GM19240 (cell line): Measurements from ENCODE around the gene CHD2.
"Not testable (repeated sequence)": the region's sequence is repeated elsewhere in the genome, so short reads cannot be mapped to it uniquely, and the experiment has no call there.

Experiments
- DNase-seq: peaks from one replicate; pipeline ENCODE4 v3.0.0; 2011; ENCODE audit warnings: low spot score; ENCODE audit not compliant: insufficient read length

Gene CHD2

DNA sequence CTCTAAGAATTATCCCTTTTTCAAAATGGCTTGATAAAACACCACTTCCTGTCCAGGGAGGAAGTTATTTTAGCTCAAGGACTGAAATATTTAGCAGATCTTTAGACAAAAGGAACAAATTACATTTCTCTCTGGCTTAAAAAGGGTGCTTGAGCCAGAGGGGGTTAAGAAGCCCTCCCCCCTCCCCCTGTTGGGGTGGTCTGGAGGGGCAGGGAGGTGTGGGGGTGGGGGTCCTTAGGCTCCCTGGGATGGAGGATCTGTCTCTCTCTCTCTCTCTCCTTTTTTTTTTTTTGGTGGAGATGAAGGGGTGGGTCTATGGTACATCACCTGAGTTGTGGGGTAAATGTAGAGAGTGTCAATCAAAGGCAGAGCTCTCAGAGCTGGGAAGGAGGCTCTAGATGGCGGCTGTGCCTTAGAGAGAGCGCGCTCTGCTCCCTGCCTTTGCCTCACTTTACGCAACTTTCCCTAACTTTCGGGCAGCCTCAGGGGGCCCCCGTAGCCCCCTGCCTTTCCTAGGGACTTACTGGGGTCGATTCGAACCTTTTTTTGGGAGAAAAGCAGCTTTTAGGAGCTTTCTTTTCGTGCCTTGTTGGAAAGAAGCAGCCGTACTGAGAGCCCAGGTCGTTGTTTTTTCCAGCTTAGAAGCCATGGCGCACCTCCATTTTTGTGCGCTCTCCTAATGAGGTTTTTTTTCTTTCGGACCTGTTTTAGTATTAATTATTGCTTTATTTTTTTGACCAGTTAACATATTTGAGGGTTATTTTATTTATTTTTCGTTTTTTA, at the start of gene CHD2:
Gene CHD2, plus strand, starts transcription at position 377 of the 783 bp plus-strand sequence. CDS start 914 bp downstream, outside the sequence.
- DNase-seq, result peak; percentile 54

DNA sequence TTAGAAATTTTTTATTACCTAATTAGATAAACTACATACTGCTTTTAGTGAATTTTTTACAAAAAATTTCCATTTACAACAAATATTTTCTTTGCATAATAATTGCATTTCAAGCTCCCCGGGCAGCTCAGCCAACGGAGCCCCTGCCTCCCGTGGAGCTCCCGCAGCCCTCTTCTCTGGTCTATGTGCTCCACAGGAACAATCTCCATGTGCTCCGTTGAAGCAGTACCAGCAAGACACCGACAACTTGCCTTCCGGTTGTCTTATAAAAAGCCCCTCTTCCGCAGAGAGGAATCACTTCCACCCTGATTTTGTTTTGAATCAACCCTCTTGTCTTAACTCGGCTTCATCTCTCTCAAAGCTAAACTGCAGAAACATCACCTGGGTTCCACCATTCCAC, 46.9 kb upstream of the CHD2 start:
- DNase-seq, result no peak

- no peak for DNase-seq
Measured at GRCh38 chr15:92861742-92862141, 38.4 kb upstream of the CHD2 start.

- DNase-seq, result no peak
Measured at GRCh38 chr15:92864127-92864814, 35.9 kb upstream of the CHD2 start.

DNA sequence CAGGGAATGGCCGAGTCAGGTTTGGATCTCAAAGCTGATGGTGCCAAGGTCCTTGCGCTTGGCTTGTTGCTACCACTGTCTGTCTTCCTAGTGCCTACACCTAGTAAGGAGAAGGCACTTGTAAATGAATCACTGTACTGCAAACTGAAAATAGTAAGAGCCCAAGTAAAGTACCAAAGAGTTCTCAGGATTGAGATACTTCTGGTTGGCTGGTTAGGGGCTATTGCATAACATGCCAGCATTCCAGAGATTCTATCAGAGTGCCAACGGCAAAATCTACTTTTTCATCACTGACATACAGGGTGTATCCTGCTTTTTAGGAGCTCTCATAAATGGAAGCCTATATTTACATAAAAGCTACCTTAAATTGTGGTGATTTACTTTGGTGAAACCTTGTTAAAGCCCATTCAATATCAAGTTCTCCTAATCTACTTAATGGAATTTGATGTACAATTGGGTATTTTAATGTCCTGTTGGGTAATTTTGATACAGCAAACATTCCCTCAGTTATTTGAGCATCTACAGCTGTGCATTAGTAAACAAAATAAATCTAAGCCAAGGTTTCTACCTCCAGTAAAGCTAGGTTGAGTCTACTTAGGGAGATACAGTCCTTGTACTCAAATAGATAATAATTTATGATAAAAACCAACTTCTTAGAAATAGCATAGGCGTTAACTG, 30.7 kb upstream of the CHD2 start:
- no peak for DNase-seq

DNA sequence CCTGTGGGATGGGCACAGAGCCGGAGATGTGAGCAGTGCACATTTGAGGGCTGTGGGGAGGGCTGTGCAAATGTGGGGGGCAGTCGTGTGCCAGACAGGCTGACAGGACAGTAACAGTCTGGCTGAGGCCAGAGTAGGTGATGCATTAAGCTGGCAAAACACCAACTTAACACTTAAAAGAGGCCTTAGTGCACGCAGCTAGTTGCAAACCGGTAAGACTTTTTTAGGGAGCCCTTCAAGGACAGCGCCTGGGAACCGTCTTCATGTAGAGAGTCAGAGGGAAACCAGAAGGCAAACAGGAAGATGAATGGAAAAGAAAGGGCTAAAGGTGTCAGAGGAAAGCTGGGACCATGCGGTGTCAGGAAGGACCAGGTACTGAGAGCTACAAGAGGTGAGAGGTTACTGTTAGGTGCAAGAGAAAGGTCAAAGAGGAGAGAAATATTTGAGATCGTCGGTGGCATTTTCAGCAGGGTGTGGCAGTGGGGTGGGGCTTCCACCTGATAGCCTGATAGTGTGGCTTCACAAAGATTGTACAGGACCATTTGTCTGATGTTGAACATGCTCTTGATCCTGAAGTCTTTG, 30.0 kb upstream of the CHD2 start:
- DNase-seq, result no peak

DNA sequence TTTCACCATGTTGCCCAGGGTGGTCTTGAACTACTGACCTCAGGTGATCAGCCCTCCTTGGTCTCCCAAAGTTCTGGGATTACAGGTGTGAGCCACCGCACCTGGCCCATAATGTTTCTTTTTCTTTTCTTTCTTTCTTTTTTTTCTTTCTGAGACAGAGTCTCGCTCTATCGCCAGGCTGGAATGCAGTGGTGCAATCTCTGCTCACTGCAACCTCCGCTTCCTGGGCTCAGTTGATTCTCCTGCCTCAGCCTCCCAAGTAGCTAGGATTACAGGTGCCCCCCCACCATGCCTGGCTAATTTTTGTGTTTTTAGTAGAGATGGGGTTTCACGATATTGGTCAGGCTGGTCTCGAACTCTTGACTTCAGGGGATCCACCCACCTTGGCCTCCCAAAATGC, 27.2 kb upstream of the CHD2 start:
- DNase-seq, result not testable (repeated sequence)

DNA sequence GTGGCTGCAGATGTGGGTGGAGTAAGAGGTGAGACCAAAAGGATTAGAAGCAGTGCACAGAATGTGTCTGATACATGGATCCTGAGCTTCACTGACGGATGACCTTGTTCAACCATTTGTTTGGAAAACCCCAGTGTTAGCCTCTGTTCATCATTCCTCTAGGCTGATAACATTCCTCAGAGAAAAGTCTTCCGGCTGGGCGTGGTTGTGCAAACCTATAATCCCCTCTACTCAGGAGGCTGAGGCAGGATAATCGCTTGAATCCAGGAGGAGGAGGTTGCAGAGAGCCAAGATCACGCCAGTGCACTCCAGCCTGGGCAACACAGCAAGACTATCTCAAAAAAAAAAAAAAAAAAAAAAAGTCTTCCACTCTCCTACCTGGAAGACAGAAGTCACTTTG, 23.1 kb upstream of the CHD2 start:
- DNase-seq, result no peak

GRCh38 chr15:92877416-92877815, 22.7 kb upstream of the CHD2 start:
- no peak for DNase-seq

DNA sequence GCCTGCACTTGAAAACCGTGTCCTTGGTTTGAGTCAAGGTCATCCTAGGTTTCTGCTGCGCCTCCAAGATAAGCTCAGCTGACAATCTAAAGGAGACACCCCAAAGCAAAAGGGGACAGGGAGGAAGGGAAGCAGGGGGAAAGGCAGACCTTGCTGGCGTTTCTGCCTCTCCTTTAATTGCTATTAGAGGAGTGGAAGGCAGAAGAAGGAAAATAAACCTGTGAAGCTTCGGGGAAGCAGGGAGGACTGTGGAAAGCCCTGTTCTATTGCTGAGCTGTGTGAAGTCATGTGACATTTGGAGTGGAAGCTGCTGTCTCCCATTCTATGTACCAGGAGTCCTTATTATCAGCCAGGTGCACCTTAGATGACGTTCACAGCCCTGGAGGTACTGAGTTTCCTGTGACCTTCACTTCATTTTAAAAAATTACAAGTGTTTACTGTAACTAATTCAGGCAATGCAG, 21.5 kb upstream of the CHD2 start:
- DNase-seq, result no peak

- no peak for DNase-seq
Measured at GRCh38 chr15:92879949-92880725, 20.0 kb upstream of the CHD2 start.

DNA sequence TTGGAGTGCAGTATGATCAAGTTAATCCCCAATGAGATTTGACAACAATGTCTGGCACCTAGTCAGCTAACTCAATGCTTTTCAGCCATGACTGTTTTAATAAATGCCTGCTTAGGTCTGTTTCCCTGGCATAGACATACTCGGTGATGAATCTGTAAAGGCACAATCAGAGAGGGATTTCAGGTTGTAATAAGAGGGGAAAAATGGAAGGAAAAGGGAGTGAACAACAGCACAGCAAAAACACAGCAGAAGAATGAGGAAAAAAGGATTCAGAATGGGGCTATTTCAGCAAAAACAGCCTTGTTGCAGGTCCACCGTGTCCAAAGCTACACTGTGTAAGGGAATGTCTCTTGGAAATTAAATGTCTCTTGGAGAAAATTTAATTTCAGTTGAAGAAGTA, 19.3 kb upstream of the CHD2 start:
- DNase-seq, result no peak

- DNase-seq, result no peak
Measured at GRCh38 chr15:92881211-92881754, 18.8 kb upstream of the CHD2 start.

- DNase-seq, result peak; percentile 89
Measured at GRCh38 chr15:92881802-92882696, 18.1 kb upstream of the CHD2 start.

DNA sequence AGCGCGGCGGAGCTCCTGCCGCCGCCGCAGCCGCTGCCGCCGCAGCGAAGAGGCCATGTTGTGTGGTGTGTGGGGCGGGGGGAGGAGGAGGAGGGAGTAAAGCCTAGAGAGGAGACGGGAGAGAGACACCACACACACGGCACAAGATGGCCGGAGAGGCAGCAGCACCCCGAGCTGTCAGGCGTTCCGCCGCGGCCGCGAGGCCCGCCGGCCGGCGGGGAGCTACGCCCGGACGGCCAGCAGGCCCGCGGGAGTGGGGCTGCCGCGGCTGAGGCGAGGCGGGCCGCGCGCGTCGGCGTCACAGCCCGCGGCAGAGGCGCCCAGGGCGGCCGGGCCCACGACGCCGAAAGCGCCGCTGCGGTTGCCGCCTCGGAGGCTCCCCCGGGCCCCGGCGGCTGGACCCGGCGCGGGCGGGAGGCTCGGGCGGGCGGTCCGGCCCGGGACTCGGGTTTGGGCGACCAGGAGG, 17.4 kb upstream of the CHD2 start:
- no peak for DNase-seq

GRCh38 chr15:92883163-92883875, 16.8 kb upstream of the CHD2 start:
- no peak for DNase-seq

- no peak for DNase-seq
Measured at GRCh38 chr15:92883876-92884435, 16.2 kb upstream of the CHD2 start.

- no peak for DNase-seq
Measured at GRCh38 chr15:92884436-92885223, 15.5 kb upstream of the CHD2 start.
